Gastrocnemius medialis (tissue), 4 donors: ENCODE results near the gene PAEP.

Experiments
- CTCF ChIP-seq, 5 experiments: fragments of 450-650 bp in 3 of 5; fragments of 200-600 bp in 2 of 5; sonication (generic) in 2 of 5; IDR thresholded peaks in 4 of 5; conservative IDR thresholded peaks in 1 of 5; 1 replicate in 4 of 5; 2 replicates in 1 of 5; pipeline ENCODE4 v1.5.1; 2016 to 2019; ENCODE audit warnings: antibody characterized with exemption in 5 of 5, mild to moderate bottlenecking in 3 of 5, moderate library complexity in 3 of 5
- POLR2A ChIP-seq, 2 donors: fragments of 450-650 bp; IDR thresholded peaks; one replicate each; pipeline ENCODE4 v1.6.1; 2017; ENCODE audit warnings: antibody characterized with exemption in 2 of 2, mild to moderate bottlenecking in 2 of 2, moderate library complexity in 2 of 2

GRCh38 chr9:135580664-135581380 is 19.3 kb downstream of the PAEP start:
- TF ChIP-seq CTCF (IDR thresholded peaks at IDR 0.05 in 4 of 5, conservative IDR thresholded peaks at IDR 0.05 in 1 of 5) (no peak), POLR2A (IDR thresholded peaks at IDR 0.05) (no peak)
